Measurements from ENCODE around the gene EEF2K. TPM values are rescaled to one million over a fixed set of nuclear protein-coding genes. Genes with fewer than 3 reads are reported as not detected.

EEF2K gene
- total RNA-seq, 4 donors from 2014 or later, result 22.2 to 223 (median 50.1) TPM

GRCh38 chr16:22253272-22253671 lies 47.2 kb downstream of the EEF2K start:
- H3K27ac ChIP-seq, result no peak overlapping the region
- DNase-seq, result no peak
- no peaks in the 10 kb centered on the region for H3K4me1 ChIP-seq
- H3K36me3 ChIP-seq, result peaks cover 0 to 79% (median 28%) of the 10 kb centered on the region in 4 donors
- in situ Hi-C loops (cut with MboI; ENCODE audit: low pct_ligation_motif_present in 1 of 4, low pct_unique_long_range_greater_than_20kb in 1 of 4, low sequenced_read_pairs in 3 of 4) (no loop called here), intact Hi-C loops (cut with DNase I; ENCODE audit: low total_unique reads) (no loop called here)
- no peak overlapping the region for H3K4me3 ChIP-seq
- TF ChIP-seq CTCF (IDR thresholded peaks at IDR 0.05) (no peak), POLR2AphosphoS5 (IDR thresholded peaks at IDR 0.05) (no peak), EP300 (IDR thresholded peaks at IDR 0.05; ENCODE audit: low read depth) (no peak), POLR2A (IDR thresholded peaks at IDR 0.05) (no peak)
- WGBS, 2 donors (ENCODE audit: low coverage in 1 of 2), result 90% methylated on average over 4 of the region's 5 CpGs; no CpG with 5 or more reads in 1 of the 2 donors
- H3K9me3 ChIP-seq, result peaks cover 0 to 6% of the 10 kb centered on the region in 2 donors
- no peaks in the 10 kb centered on the region for H3K27me3 ChIP-seq

GRCh38 chr16:22255335-22255734 lies 49.3 kb downstream of the EEF2K start:
- H3K9me3 ChIP-seq, result peaks cover 0 to 6% of the 10 kb centered on the region in 2 donors
- peaks cover 0 to 87% (median 36%) of the 10 kb centered on the region in 4 donors for H3K36me3 ChIP-seq
- DNase-seq, result no peak
- no peak overlapping the region for H3K4me3 ChIP-seq
- in situ Hi-C loops (cut with MboI; ENCODE audit: low pct_ligation_motif_present in 1 of 4, low pct_unique_long_range_greater_than_20kb in 1 of 4, low sequenced_read_pairs in 3 of 4) (no loop called here), intact Hi-C loops (cut with DNase I; ENCODE audit: low total_unique reads) (no loop called here)
- H3K27ac ChIP-seq, result no peak overlapping the region
- no peaks in the 10 kb centered on the region for H3K4me1 ChIP-seq
- WGBS, 2 donors (ENCODE audit: low coverage in 1 of 2), result 100% methylated on average over 1 of the region's 1 CpG; no CpG with 5 or more reads in 1 of the 2 donors
- TF ChIP-seq EP300 (IDR thresholded peaks at IDR 0.05; ENCODE audit: low read depth), result no peak
- TF ChIP-seq CTCF (IDR thresholded peaks at IDR 0.05), result no peak
- no peak for TF ChIP-seq POLR2A (IDR thresholded peaks at IDR 0.05)
- TF ChIP-seq POLR2AphosphoS5 (IDR thresholded peaks at IDR 0.05), result no peak
- no peaks in the 10 kb centered on the region for H3K27me3 ChIP-seq

GRCh38 chr16:22257440-22257839 lies 51.4 kb downstream of the EEF2K start:
- Histone ChIP-seq H3K4me3 (no peak overlapping the region), H3K4me1 (no peaks in the 10 kb centered on the region), H3K36me3 (peaks cover 0 to 81% (median 37%) of the 10 kb centered on the region in 4 donors), H3K27me3 (no peaks in the 10 kb centered on the region), H3K9me3 (peaks cover 0 to 6% of the 10 kb centered on the region in 2 donors), H3K27ac (no peak overlapping the region)
- intact Hi-C loops (cut with DNase I; ENCODE audit: low total_unique reads) (no loop called here), in situ Hi-C loops (cut with MboI; ENCODE audit: low pct_ligation_motif_present in 1 of 4, low pct_unique_long_range_greater_than_20kb in 1 of 4, low sequenced_read_pairs in 3 of 4) (no loop called here)
- 96 to 98% methylated on average over 4 to 13 of the region's 13 CpGs for WGBS, 2 donors (ENCODE audit: low coverage in 1 of 2)
- no peak for TF ChIP-seq EP300 (IDR thresholded peaks at IDR 0.05; ENCODE audit: low read depth)
- no peak for DNase-seq

GRCh38 chr16:22260490-22260889 lies 54.4 kb downstream of the EEF2K start:
- in situ Hi-C loops (cut with MboI; ENCODE audit: low pct_ligation_motif_present in 1 of 4, low pct_unique_long_range_greater_than_20kb in 1 of 4, low sequenced_read_pairs in 3 of 4), result no loop called here

More at GRCh38 chr16:22260490-22260889, 54.4 kb downstream of the EEF2K start:
- Histone ChIP-seq H3K27ac (no peak overlapping the region), H3K36me3 (peaks cover 0 to 69% (median 30%) of the 10 kb centered on the region in 4 donors), H3K4me3 (no peak overlapping the region), H3K27me3 (no peaks in the 10 kb centered on the region), H3K9me3 (no peaks in the 10 kb centered on the region), H3K4me1 (no peaks in the 10 kb centered on the region)
- DNase-seq, result no peak
- no peak for TF ChIP-seq EP300 (IDR thresholded peaks at IDR 0.05; ENCODE audit: low read depth)
- no peak for TF ChIP-seq CTCF (IDR thresholded peaks at IDR 0.05)
- TF ChIP-seq POLR2A (IDR thresholded peaks at IDR 0.05), result no peak
- WGBS, 2 donors (ENCODE audit: low coverage in 1 of 2), result 98% methylated on average over 3 of the region's 3 CpGs; no CpG with 5 or more reads in 1 of the 2 donors
- intact Hi-C loops (cut with DNase I; ENCODE audit: low total_unique reads), result no loop called here
